CD4-positive, alpha-beta T cell (primary cell): ENCODE data around the gene SNRPD3. TPM values are rescaled to one million over a fixed set of nuclear protein-coding genes. Genes with fewer than 3 reads are reported as not detected.
A peak's percentile ranks its signal among the peaks of the same experiment; 100 is the strongest.

Experiments
- ATAC-seq: fragments of 200-7000 bp; cut with Tn5 transposase; one replicate; pipeline ENCODE4 v1.10.0; 2022; ENCODE audit warnings: mild to moderate bottlenecking; ENCODE audit not compliant: poor library complexity
- CTCF ChIA-PET: fragments of 350-600 bp; sonication (Branson Sonifier 250); formaldehyde crosslinking; loops from one replicate; lab custom pipeline; 2021; ENCODE audit warnings: antibody characterized with exemption, inconsistent platforms; lab: Charles Lee
- POLR2A ChIA-PET: fragments of 350-600 bp; sonication (Branson Sonifier 250); formaldehyde crosslinking; loops from one replicate; lab custom pipeline; 2021; ENCODE audit warnings: antibody characterized with exemption, inconsistent platforms; lab: Charles Lee
- DNase-seq, 14 experiments: peaks; one replicate each; pipeline ENCODE4 v3.0.0-alpha.2; 2013 to 2020; ENCODE audit warnings: mixed read lengths in 2 of 14
- H3K27ac ChIP-seq, 2 donors: one replicate each; pipeline versions ENCODE4 v1.5.1 to v1.7.0; 2013; ENCODE audit warnings: low read length in 2 of 2, low read depth in 1 of 2, mild to moderate bottlenecking in 1 of 2
- H3K27me3 ChIP-seq, 2 experiments: 1 replicate in 1 of 2; 2 replicates in 1 of 2; pipeline versions ENCODE4 v1.6.1 to v1.7.0; 2013; ENCODE audit warnings: low read length in 2 of 2, control low read depth in 1 of 2, mild to moderate bottlenecking in 1 of 2, moderate library complexity in 1 of 2; ENCODE audit not compliant: insufficient read depth in 2 of 2, control insufficient read depth in 1 of 2
- H3K36me3 ChIP-seq: one replicate; pipeline ENCODE4 v1.6.1; 2013; ENCODE audit warnings: low read length, control low read depth; ENCODE audit not compliant: insufficient read depth
- H3K4me1 ChIP-seq: one replicate; pipeline ENCODE4 v1.6.1; 2013; ENCODE audit warnings: low read length, control low read depth; ENCODE audit not compliant: insufficient read depth
- H3K4me3 ChIP-seq: one replicate; pipeline ENCODE4 v1.5.1; 2013; ENCODE audit warnings: mild to moderate bottlenecking, low read length, moderate library complexity
- H3K9me3 ChIP-seq, 2 experiments: 1 replicate in 1 of 2; 2 replicates in 1 of 2; pipeline versions ENCODE4 v1.6.1 to v1.7.0; 2013; ENCODE audit warnings: low read length in 2 of 2, mild to moderate bottlenecking in 2 of 2, control low read depth in 1 of 2, moderate library complexity in 1 of 2; ENCODE audit not compliant: control insufficient read depth in 1 of 2, insufficient read depth in 1 of 2
- H3K27ac Mint-ChIP-seq: one replicate; pipeline ENCODE4 v1.8.0; 2020; ENCODE audit warnings: mixed read lengths
- H3K27me3 Mint-ChIP-seq: one replicate; pipeline ENCODE4 v1.8.0; 2021; ENCODE audit warnings: mixed read lengths
- H3K36me3 Mint-ChIP-seq: one replicate; pipeline ENCODE4 v1.8.0; 2021; ENCODE audit warnings: low read depth, mixed read lengths
- H3K4me1 Mint-ChIP-seq: one replicate; pipeline ENCODE4 v1.8.0; 2021; ENCODE audit warnings: low read depth, mixed read lengths
- H3K4me3 Mint-ChIP-seq: one replicate; pipeline ENCODE4 v1.8.0; 2020; ENCODE audit warnings: mild to moderate bottlenecking, mixed read lengths
- H3K9me3 Mint-ChIP-seq: one replicate; pipeline ENCODE4 v1.8.0; 2020; ENCODE audit warnings: mixed read lengths
- intact Hi-C, 2 experiments: fragments of 100-400 bp; cut with DNase I in 1 of 2; cut with micrococcal nuclease in 1 of 2; formaldehyde crosslinking; loops; one replicate each; pipeline versions ENCODE4 v1.15.1 to v1.9.0; 2023 to 2025; cut with DNase I, micrococcal nuclease
- total RNA-seq, 174 experiments: library from RNA in 2 of 174; stranded (reverse) in 2 of 174; gene quantifications; one replicate each; pipeline ENCODE4 v1.2.3 and lab custom pipeline; 2021 to 2026
- TF ChIP-seq, protein P1 (sequence below): fragments of 200-600 bp; IDR thresholded peaks from one replicate; pipeline ENCODE4 v1.8.0; 2022; ENCODE audit warnings: antibody characterized with exemption, mild to moderate bottlenecking

SNRPD3 gene
- total RNA-seq, 2 experiments from 2014 or later = 31.0 to 31.5 TPM

DNA sequence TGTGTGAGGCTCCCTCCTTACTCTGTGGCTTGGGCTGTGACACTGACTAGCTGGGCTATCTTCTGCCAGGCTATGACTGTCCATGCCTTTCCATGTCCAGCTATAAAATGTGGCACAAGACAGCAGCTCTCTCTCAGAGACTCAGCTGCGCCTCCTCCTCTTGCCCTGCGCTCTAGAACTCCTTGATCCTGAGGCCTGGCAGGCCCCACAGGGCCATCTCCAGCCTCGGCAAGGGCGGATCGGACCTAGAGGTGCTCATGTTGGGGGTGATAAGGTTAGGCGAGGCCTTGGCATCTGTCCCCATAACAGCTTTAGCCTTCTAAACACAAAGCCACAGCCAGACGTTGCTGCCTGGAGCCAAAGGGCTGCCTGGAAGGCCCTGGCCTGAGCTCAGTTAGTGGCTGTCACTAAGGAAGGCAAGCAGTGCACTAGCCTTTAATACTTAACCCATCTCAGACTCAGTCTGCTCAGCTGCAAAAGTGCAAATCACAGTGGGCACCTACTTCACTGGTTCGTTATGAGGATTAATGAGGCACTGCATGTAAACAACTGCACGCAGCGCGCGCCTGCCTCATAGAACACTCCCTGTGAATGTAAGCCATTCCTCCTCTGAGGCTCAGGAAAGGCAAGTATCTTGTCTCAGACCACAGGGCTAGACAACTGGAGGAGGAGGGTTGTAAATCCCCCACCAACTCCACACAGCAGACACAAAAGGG, 2.0 kb upstream of the SNRPD3 start:
- H3K36me3 Mint-ChIP-seq = peaks cover 60% of the 10 kb centered on the region
- peak overlapping the region; percentile 94 for H3K4me3 Mint-ChIP-seq
- ATAC-seq (no peak), DNase-seq (peak in 2 of 14 experiments; percentile 27 to 31)
- intact Hi-C loops = loop anchor here in 1 of 2 experiments (5.0 to 10.0 kb wide), 4 partner anchors 639 to 1879 kb away; partner anchors contain the start of genes RAB36 and RSPH14
- H3K27ac Mint-ChIP-seq = peak overlapping the region; percentile 80
- H3K9me3 ChIP-seq = no peaks in the 10 kb centered on the region
- POLR2A ChIA-PET = interaction anchor here (2.4 kb wide), 1 partner anchor 127 kb away, joined by 17 read pairs; the partner anchor contains the start of gene ADORA2A
- peaks cover 43% of the 10 kb centered on the region for H3K4me1 ChIP-seq
- H3K9me3 Mint-ChIP-seq = no peaks in the 10 kb centered on the region
- peaks cover 28% of the 10 kb centered on the region for H3K36me3 ChIP-seq
- no peaks in the 10 kb centered on the region for H3K27me3 ChIP-seq
- TF ChIP-seq, protein P1, sequence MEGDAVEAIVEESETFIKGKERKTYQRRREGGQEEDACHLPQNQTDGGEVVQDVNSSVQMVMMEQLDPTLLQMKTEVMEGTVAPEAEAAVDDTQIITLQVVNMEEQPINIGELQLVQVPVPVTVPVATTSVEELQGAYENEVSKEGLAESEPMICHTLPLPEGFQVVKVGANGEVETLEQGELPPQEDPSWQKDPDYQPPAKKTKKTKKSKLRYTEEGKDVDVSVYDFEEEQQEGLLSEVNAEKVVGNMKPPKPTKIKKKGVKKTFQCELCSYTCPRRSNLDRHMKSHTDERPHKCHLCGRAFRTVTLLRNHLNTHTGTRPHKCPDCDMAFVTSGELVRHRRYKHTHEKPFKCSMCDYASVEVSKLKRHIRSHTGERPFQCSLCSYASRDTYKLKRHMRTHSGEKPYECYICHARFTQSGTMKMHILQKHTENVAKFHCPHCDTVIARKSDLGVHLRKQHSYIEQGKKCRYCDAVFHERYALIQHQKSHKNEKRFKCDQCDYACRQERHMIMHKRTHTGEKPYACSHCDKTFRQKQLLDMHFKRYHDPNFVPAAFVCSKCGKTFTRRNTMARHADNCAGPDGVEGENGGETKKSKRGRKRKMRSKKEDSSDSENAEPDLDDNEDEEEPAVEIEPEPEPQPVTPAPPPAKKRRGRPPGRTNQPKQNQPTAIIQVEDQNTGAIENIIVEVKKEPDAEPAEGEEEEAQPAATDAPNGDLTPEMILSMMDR = no peak
- no peaks in the 10 kb centered on the region for H3K27me3 Mint-ChIP-seq
- H3K27ac ChIP-seq = peak overlapping the region in 1 of 2 donors; percentile 84
- H3K4me1 Mint-ChIP-seq = peaks cover 71% of the 10 kb centered on the region
- peak overlapping the region; percentile 78 for H3K4me3 ChIP-seq
- CTCF ChIA-PET = no interaction called here

DNA sequence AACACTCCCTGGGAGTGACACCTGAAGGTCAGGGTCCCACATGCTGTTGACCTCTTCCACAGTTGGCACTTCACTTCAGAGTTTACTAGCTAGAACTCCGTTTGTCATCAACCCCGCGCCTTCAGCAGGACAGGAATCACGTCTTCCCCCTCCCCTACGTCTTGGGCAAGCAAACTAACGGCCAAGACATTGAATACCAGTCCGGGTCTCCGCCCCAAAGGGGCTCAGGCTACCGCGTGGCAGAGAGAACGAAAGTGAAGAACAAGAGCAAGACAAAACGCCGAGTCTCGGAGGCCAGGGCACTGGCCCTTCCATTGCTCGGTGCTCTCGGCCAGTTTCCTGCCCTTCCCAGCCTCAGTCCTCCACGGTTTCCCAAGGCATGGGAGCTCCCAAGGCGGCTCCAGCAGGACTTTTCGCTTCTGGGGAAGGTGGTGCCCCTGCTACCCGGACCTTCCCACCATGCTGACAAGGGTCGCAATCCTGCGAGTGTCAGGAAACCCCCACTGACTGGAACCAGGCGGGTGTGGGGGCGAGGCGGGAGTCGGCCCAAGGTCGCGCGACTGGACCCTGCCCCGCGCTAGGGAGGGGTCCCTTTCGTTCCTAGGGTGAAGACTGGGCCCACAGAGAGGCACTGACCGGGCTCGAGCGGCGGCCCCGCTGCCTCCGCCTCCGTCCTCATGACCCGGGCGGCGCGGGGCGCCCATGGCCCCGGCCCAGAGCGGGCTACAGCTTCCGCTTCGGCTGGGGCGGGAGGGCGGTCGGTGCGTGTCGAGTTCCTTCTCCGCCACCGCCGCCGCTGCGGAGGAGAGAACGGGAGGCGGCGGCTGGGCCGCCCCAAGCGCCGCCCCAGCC, 1.3 kb upstream of the SNRPD3 start, which contains the start of gene GUCD1:
GUCD1 (minus strand) TSS at position 826 of the 852 bp plus-strand sequence; CDS start at position 679, 147 bp downstream.
- peak within 1 kb of the TSS; percentile 97 for H3K4me3 Mint-ChIP-seq
- ChIA-PET CTCF (no interaction called here), POLR2A (interaction anchor here (0.6 to 2.4 kb wide), 8 partner anchors 13 to 697 kb away, joined by 3 to 17 read pairs (median 4); partner anchors contain the start of gene ADORA2A)
- Histone ChIP-seq H3K9me3 (no peaks in the 10 kb centered on the region), H3K4me3 (peak within 1 kb of the TSS; percentile 78), H3K4me1 (peaks cover 49% of the 10 kb centered on the region), H3K36me3 (peaks cover 31% of the 10 kb centered on the region), H3K27me3 (no peaks in the 10 kb centered on the region), H3K27ac (peak within 1 kb of the TSS; percentile 97 to 98)
- peaks cover 63% of the 10 kb centered on the region for H3K36me3 Mint-ChIP-seq
- no peaks in the 10 kb centered on the region for H3K9me3 Mint-ChIP-seq
- DNase-seq (peak in 9 of 14 experiments; percentile 2 to 25 (median 7)), ATAC-seq (no peak)
- TF ChIP-seq, protein P1 = no peak
- peak within 1 kb of the TSS; percentile 89 for H3K27ac Mint-ChIP-seq
- intact Hi-C loops = loop anchor here in 1 of 2 experiments (1.0 to 10.0 kb wide), 6 partner anchors 284 to 1878 kb away; partner anchors contain the start of genes DERL3, RAB36, RSPH14 and SPECC1L
- H3K4me1 Mint-ChIP-seq = peaks cover 79% of the 10 kb centered on the region
- no peaks in the 10 kb centered on the region for H3K27me3 Mint-ChIP-seq

DNA sequence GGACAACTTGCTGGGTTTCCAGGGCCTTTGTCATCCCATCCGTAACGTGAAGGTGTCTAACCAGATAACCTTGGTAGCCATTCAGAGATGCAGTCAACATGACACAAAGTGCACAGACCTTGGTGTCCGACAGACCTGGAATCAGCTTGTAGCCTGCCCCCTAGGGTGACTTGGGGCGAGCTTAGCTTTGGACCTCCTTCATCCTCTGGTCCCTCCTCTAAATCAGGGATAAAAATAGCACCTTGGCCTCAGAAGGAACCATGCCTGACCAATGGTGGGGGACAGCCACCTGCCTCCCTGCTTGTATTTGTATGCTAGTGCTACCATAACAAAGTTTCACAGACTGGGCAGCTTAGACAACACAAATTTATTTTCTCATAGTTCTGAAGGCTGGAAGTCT, 3.7 kb downstream of the SNRPD3 start:
- H3K36me3 ChIP-seq = peaks cover 56% of the 10 kb centered on the region
- Mint-ChIP-seq H3K27me3 (no peaks in the 10 kb centered on the region), H3K4me1 (peaks cover 80% of the 10 kb centered on the region), H3K27ac (no peak overlapping the region), H3K36me3 (peaks cover 78% of the 10 kb centered on the region), H3K4me3 (peak overlapping the region; percentile 63), H3K9me3 (no peaks in the 10 kb centered on the region)
- no peak overlapping the region for H3K4me3 ChIP-seq
- no peak for ATAC-seq
- intact Hi-C loops = loop anchor here in 1 of 2 experiments (5.0 to 10.0 kb wide), 4 partner anchors 645 to 1415 kb away; partner anchors contain the start of genes DERL3, RAB36 and RSPH14
- H3K4me1 ChIP-seq = peaks cover 70% of the 10 kb centered on the region
- no peaks in the 10 kb centered on the region for H3K27me3 ChIP-seq
- no peaks in the 10 kb centered on the region for H3K9me3 ChIP-seq
- ChIA-PET POLR2A (no interaction called here), CTCF (interaction anchor here (0.7 kb wide), 2 partner anchors 35 to 101 kb away, joined by 3 to 4 read pairs; no protein-coding TSS in a partner anchor)
- TF ChIP-seq, protein P1 = no peak
- no peak for DNase-seq
- H3K27ac ChIP-seq = no peak overlapping the region
